ENCODE measurements around the gene RNU7-1. TPM values are rescaled to one million over a fixed set of nuclear protein-coding genes. Genes with fewer than 3 reads are reported as not detected.

The RNU7-1 gene
- total RNA-seq, 1 donor from 2014 or later, result not detected

DNA sequence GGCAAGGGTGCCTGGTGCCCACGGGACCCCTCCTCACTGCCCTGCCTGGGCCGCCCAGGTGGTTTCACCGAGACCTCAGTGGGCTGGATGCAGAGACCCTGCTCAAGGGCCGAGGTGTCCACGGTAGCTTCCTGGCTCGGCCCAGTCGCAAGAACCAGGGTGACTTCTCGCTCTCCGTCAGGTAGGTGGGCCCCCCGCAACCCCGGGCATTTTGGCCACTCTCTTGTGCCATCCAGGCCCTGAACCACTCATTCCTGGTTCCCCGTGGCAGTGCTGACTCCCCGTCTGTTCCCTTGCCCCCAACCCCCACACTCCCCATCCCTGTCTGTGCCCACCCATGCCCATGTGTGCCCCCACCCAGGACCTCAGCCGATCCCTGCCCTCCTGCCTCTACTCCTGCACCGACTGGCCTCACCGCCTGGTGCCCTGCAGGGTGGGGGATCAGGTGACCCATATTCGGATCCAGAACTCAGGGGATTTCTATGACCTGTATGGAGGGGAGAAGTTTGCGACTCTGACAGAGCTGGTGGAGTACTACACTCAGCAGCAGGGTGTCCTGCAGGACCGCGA lies 8.0 kb downstream of the RNU7-1 start:
- Mint-ChIP-seq H3K27ac (peak overlapping the region; percentile 96), H3K9me3 (no peaks in the 10 kb centered on the region), H3K4me3 (peak overlapping the region; percentile 99), H3K4me1 (peaks cover 85% of the 10 kb centered on the region), H3K27me3 (no peaks in the 10 kb centered on the region), H3K36me3 (ENCODE audit: low read depth) (peaks cover 50% of the 10 kb centered on the region)
- TF ChIP-seq CTCF (IDR thresholded peaks at IDR 0.05), result no peak
- intact Hi-C loops (cut with micrococcal nuclease), result loop anchor here (1.0 to 10.0 kb wide), 4 partner anchors 8 to 527 kb away; partner anchors contain the start of genes LPAR5 and RNU7-1
- ATAC-seq (ENCODE audit: low read depth) (no peak), DNase-seq (no peak)
- ChIA-PET CTCF (interaction anchor here (1.0 to 14.9 kb wide), 5 partner anchors 8 to 82 kb away, joined by 3 to 571 read pairs (median 5); partner anchors contain the start of genes C12orf57, RNU7-1 and SPSB2), POLR2A (interaction anchor here (0.6 to 24.6 kb wide), 13 partner anchors 7 to 228 kb away, joined by 3 to 1516 read pairs (median 5); partner anchors contain the start of genes C12orf57, COPS7A, PTPN6 and RNU7-1)

DNA sequence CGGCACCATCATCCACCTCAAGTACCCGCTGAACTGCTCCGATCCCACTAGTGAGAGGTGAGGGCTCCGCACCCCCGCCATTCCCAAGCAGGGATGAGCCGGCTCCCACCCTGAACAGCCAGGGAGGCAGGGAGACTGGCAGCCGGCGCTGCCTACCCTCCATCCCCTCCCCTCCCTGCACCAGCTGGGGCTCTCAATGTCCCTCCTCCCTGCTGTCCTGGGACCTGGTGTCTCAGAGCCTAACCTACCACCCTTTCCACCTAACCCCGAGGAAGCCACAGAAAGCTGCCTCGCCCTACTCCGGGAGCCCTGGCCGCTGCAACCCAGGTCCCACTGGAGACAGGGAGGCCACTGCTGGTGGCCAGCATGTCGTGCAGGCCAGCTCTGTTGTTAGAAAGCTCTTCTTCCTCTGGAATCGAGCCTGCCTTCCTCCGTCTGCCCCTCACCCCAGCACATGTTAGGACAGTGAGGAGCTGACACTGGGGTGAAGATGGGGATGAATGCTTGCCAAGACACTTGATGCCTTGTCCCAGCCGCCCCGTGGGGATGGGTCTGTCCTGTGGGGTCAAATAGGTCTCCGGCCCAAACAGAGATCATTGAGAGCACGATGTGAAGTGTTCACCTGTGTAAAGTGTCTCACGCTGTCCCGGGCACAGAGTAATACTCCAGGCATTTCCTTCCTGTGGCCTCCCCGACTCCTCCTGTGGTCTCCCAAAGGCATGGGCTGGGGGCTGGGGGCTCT lies 8.7 kb downstream of the RNU7-1 start:
- DNase-seq (no peak), ATAC-seq (ENCODE audit: low read depth) (no peak)
- CTCF ChIA-PET, result interaction anchor here (1.0 to 14.9 kb wide), 5 partner anchors 8 to 80 kb away, joined by 3 to 571 read pairs (median 5); partner anchors contain the start of genes C12orf57, RNU7-1 and SPSB2
- H3K36me3 Mint-ChIP-seq (ENCODE audit: low read depth), result peaks cover 56% of the 10 kb centered on the region
- H3K4me1 Mint-ChIP-seq, result peaks cover 85% of the 10 kb centered on the region
- no peak for TF ChIP-seq CTCF (IDR thresholded peaks at IDR 0.05)
- peak overlapping the region; percentile 99 for H3K4me3 Mint-ChIP-seq
- no peaks in the 10 kb centered on the region for H3K9me3 Mint-ChIP-seq
- POLR2A ChIA-PET, result interaction anchor here (0.6 to 24.6 kb wide), 10 partner anchors 6 to 229 kb away, joined by 3 to 1516 read pairs (median 7); partner anchors contain the start of genes C12orf57, COPS7A, PTPN6 and RNU7-1
- peak overlapping the region; percentile 96 for H3K27ac Mint-ChIP-seq
- H3K27me3 Mint-ChIP-seq, result no peaks in the 10 kb centered on the region
- intact Hi-C loops (cut with micrococcal nuclease), result loop anchor here (10.0 kb wide), 2 partner anchors 317 to 527 kb away; partner anchors contain the start of gene LPAR5

DNA sequence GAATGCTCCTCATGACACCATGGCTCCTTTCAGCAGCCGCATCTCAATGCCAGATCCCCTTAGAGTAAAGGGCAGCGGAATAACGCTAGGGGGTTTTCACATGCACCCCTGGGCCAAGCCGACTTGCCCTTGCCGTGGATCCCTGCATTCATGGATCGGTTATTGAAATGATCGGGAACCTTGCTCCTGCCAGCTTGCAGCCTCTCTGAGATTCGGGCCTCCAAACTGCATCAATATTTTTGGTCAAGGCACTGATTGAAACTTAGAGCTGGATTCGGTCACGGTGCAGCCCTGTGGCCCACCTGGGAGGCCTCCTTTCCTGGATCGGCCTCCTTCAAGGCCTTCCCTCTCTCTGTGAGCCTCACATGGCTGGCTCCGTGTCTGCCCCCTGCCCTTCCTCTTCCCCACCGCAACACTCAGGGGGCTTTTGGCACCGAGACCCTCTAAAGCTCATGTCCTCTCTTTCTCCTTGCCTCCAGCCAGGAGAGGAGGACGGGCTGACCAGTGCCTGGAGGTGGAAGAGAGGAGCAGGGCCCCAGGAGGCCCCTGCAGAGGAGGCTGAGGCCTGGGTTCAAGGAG lies 9.3 kb downstream of the RNU7-1 start:
- no peaks in the 10 kb centered on the region for H3K27me3 Mint-ChIP-seq

More for the DNA sequence above, 9.3 kb downstream of the RNU7-1 start:
- ATAC-seq (ENCODE audit: low read depth) (no peak), DNase-seq (no peak)
- TF ChIP-seq CTCF (IDR thresholded peaks at IDR 0.05), result no peak
- intact Hi-C loops (cut with micrococcal nuclease), result loop anchor here (10.0 kb wide), 2 partner anchors 318 to 528 kb away; partner anchors contain the start of gene LPAR5
- CTCF ChIA-PET, result interaction anchor here (1.0 to 14.9 kb wide), 4 partner anchors 8 to 15 kb away, joined by 3 to 571 read pairs (median 6); partner anchors contain the start of genes C12orf57 and RNU7-1
- Mint-ChIP-seq H3K9me3 (no peaks in the 10 kb centered on the region), H3K36me3 (ENCODE audit: low read depth) (peaks cover 62% of the 10 kb centered on the region), H3K27ac (peak overlapping the region; percentile 96), H3K4me3 (peak overlapping the region; percentile 99), H3K4me1 (peaks cover 85% of the 10 kb centered on the region)
- POLR2A ChIA-PET, result interaction anchor here (0.6 to 24.6 kb wide), 5 partner anchors 6 to 80 kb away, joined by 3 to 1516 read pairs (median 9); partner anchors contain the start of genes C12orf57, PTPN6, RNU7-1 and SPSB2
